ENCODE measurements around the gene SLC39A11. TPM values are rescaled to one million over a fixed set of nuclear protein-coding genes. Genes with fewer than 3 reads are reported as not detected.

The SLC39A11 gene
- total RNA-seq, 1 donor from 2014 or later, result 5.5 TPM

GRCh38 chr17:72931163-72931562 is 161.3 kb downstream of the SLC39A11 start:
- H3K4me3 ChIP-seq, result no peak overlapping the region
- H3K27me3 Mint-ChIP-seq (ENCODE audit: insufficient read depth, low read depth), result peaks cover 2% of the 10 kb centered on the region
- H3K9me3 Mint-ChIP-seq, result no peaks in the 10 kb centered on the region
- no peaks in the 10 kb centered on the region for H3K36me3 Mint-ChIP-seq
- H3F3A ChIP-seq (ENCODE audit: low read depth), result peaks cover 4% of the 10 kb centered on the region
- no peak overlapping the region for H3K27ac Mint-ChIP-seq
- no peak overlapping the region for H3K4me3 Mint-ChIP-seq
- DNase-seq (ENCODE audit: low spot score), result no peak
- no peak for TF ChIP-seq EZH2phosphoT487 (IDR thresholded peaks at IDR 0.05)
- no peak for TF ChIP-seq EZH2 (IDR thresholded peaks at IDR 0.05)
- TF ChIP-seq CTCF (IDR thresholded peaks at IDR 0.05), result no peak
- no peak overlapping the region for H3K27ac ChIP-seq
- H3K4me1 Mint-ChIP-seq, result peaks cover 43% of the 10 kb centered on the region
- no peaks in the 10 kb centered on the region for H3K27me3 ChIP-seq
- no peak overlapping the region for H2AFZ ChIP-seq (replicated peaks)
- H3K9ac ChIP-seq, result no peak overlapping the region
- no peaks in the 10 kb centered on the region for H4K20me1 ChIP-seq (ENCODE audit: low read depth)
- H3K4me1 ChIP-seq, result peaks cover 25% of the 10 kb centered on the region
- no peaks in the 10 kb centered on the region for H3K36me3 ChIP-seq
- H3K4me2 ChIP-seq, result no peak overlapping the region
- no peaks in the 10 kb centered on the region for H3K9me3 ChIP-seq (ENCODE audit: low read depth)
- no peaks in the 10 kb centered on the region for H3K79me2 ChIP-seq (ENCODE audit: low read depth)

- Histone ChIP-seq H3K79me2 (ENCODE audit: low read depth) (no peaks in the 10 kb centered on the region), H3K9me3 (ENCODE audit: low read depth) (no peaks in the 10 kb centered on the region), H3K4me1 (peaks cover 25% of the 10 kb centered on the region), H3K4me2 (peak overlapping the region; percentile 58), H3K27me3 (no peaks in the 10 kb centered on the region), H3F3A (ENCODE audit: low read depth) (peaks cover 4% of the 10 kb centered on the region), H3K4me3 (no peak overlapping the region), H3K36me3 (no peaks in the 10 kb centered on the region), H3K9ac (no peak overlapping the region), H2AFZ (replicated peaks) (no peak overlapping the region), H3K27ac (no peak overlapping the region), H4K20me1 (ENCODE audit: low read depth) (no peaks in the 10 kb centered on the region)
- H3K4me3 Mint-ChIP-seq, result no peak overlapping the region
- H3K9me3 Mint-ChIP-seq, result no peaks in the 10 kb centered on the region
- H3K27ac Mint-ChIP-seq, result peak overlapping the region; percentile 34
- peaks cover 2% of the 10 kb centered on the region for H3K27me3 Mint-ChIP-seq (ENCODE audit: insufficient read depth, low read depth)
- TF ChIP-seq CTCF (IDR thresholded peaks at IDR 0.05), result no peak
- peaks cover 43% of the 10 kb centered on the region for H3K4me1 Mint-ChIP-seq
- H3K36me3 Mint-ChIP-seq, result no peaks in the 10 kb centered on the region
- DNase-seq (ENCODE audit: low spot score), result peak; percentile 53
These were observed 162.5 kb downstream of the SLC39A11 start for GRCh38 chr17:72930031-72930430.

GRCh38 chr17:72928454-72929136 is 163.9 kb downstream of the SLC39A11 start:
- H3K79me2 ChIP-seq (ENCODE audit: low read depth), result no peaks in the 10 kb centered on the region
- Mint-ChIP-seq H3K27ac (peak overlapping the region; percentile 45), H3K4me1 (peaks cover 43% of the 10 kb centered on the region), H3K27me3 (ENCODE audit: insufficient read depth, low read depth) (peaks cover 2% of the 10 kb centered on the region), H3K36me3 (no peaks in the 10 kb centered on the region), H3K9me3 (no peaks in the 10 kb centered on the region), H3K4me3 (no peak overlapping the region)
- no peaks in the 10 kb centered on the region for H3K9me3 ChIP-seq (ENCODE audit: low read depth)
- no peaks in the 10 kb centered on the region for H3K27me3 ChIP-seq
- no peak overlapping the region for H3K27ac ChIP-seq
- no peak for DNase-seq (ENCODE audit: low spot score)
- H3F3A ChIP-seq (ENCODE audit: low read depth), result peaks cover 4% of the 10 kb centered on the region
- H3K9ac ChIP-seq, result no peak overlapping the region
- no peak overlapping the region for H2AFZ ChIP-seq (replicated peaks)
- H3K4me3 ChIP-seq, result no peak overlapping the region
- no peaks in the 10 kb centered on the region for H4K20me1 ChIP-seq (ENCODE audit: low read depth)
- TF ChIP-seq EZH2phosphoT487 (IDR thresholded peaks at IDR 0.05) (no peak), EZH2 (IDR thresholded peaks at IDR 0.05) (no peak), CTCF (IDR thresholded peaks at IDR 0.05) (no peak)
- H3K36me3 ChIP-seq, result no peaks in the 10 kb centered on the region
- H3K4me2 ChIP-seq, result no peak overlapping the region
- H3K4me1 ChIP-seq, result peaks cover 25% of the 10 kb centered on the region
